GM12873 (cell line): ENCODE measurements around the gene CRAMP1.
A peak's percentile ranks its signal among the peaks of the same experiment; 100 is the strongest.

ENCODE experiments used
- CTCF ChIP-seq: IDR thresholded peaks from 2 replicates; pipeline ENCODE4 v1.5.1; 2012; ENCODE audit warnings: low read depth, mild to moderate bottlenecking, moderate library complexity, low read length, control low read depth; ENCODE audit not compliant: insufficient read depth; ENCODE audit errors: missing control alignments

CRAMP1 gene

GRCh38 chr16:1572673-1573072, 39.5 kb upstream of the CRAMP1 start:
- no peak for TF ChIP-seq CTCF

GRCh38 chr16:1573301-1573700, 38.9 kb upstream of the CRAMP1 start:
- no peak for TF ChIP-seq CTCF

GRCh38 chr16:1575578-1575977, 36.6 kb upstream of the CRAMP1 start:
- TF ChIP-seq CTCF, result no peak

- TF ChIP-seq CTCF, result peak; percentile 15
Observed at GRCh38 chr16:1579214-1579613, 32.9 kb upstream of the CRAMP1 start.

GRCh38 chr16:1580256-1580655, 31.9 kb upstream of the CRAMP1 start:
- TF ChIP-seq CTCF, result no peak

- TF ChIP-seq CTCF, result no peak
Observed at GRCh38 chr16:1580956-1581355, 31.2 kb upstream of the CRAMP1 start.

GRCh38 chr16:1581804-1582203, 30.4 kb upstream of the CRAMP1 start:
- TF ChIP-seq CTCF, result no peak
